Heart right ventricle (tissue), 16 donors: ENCODE measurements around the gene KRT5. TPM values are rescaled to one million over a fixed set of nuclear protein-coding genes. Genes with fewer than 3 reads are reported as not detected.
"Not testable (repeated sequence)": the region's sequence is repeated elsewhere in the genome, so short reads cannot be mapped to it uniquely, and the experiment has no call there.

Experiments used
- ATAC-seq, 8 donors: fragments of 200-7000 bp; cut with Tn5 transposase; one replicate each; pipeline ENCODE4 v1.9.1; 2020; ENCODE audit warnings: mild to moderate bottlenecking in 8 of 8, moderate library complexity in 8 of 8, moderate number of reproducible peaks in 1 of 8
- DNase-seq, 2 donors: peaks; one replicate each; pipeline ENCODE4 v3.0.0-alpha.2; 2020
- H3K27ac ChIP-seq, 10 donors: fragments of 200-600 bp; sonication (generic) in 2 of 10; one replicate each; pipeline versions ENCODE4 v1.5.0 to v1.8.0; 2020 to 2022; ENCODE audit warnings: mild to moderate bottlenecking in 3 of 10
- H3K27me3 ChIP-seq, 7 donors: fragments of 200-600 bp; one replicate each; pipeline ENCODE4 v1.8.0; 2021 to 2022; ENCODE audit warnings: mild to moderate bottlenecking in 2 of 7
- H3K36me3 ChIP-seq, 9 donors: fragments of 200-600 bp; sonication (generic) in 1 of 9; one replicate each; pipeline versions ENCODE4 v1.5.0 to v1.8.0; 2020 to 2022; ENCODE audit warnings: mild to moderate bottlenecking in 2 of 9
- H3K4me1 ChIP-seq, 9 donors: fragments of 200-600 bp; sonication (generic) in 1 of 9; one replicate each; pipeline versions ENCODE4 v1.5.0 to v1.8.0; 2020 to 2022; ENCODE audit warnings: mild to moderate bottlenecking in 4 of 9
- H3K4me3 ChIP-seq, 10 donors: fragments of 200-600 bp; sonication (generic) in 2 of 10; one replicate each; pipeline versions ENCODE4 v1.5.0 to v1.8.0; 2020 to 2022; ENCODE audit warnings: mild to moderate bottlenecking in 7 of 10, moderate library complexity in 2 of 10
- H3K9me3 ChIP-seq, 11 donors: fragments of 200-600 bp in 10 of 11; sonication (generic) in 2 of 11; one replicate each; pipeline versions ENCODE4 v1.5.0 to v1.8.0; 2013 to 2022; ENCODE audit warnings: mild to moderate bottlenecking in 2 of 11, control low read depth in 1 of 11, moderate library complexity in 1 of 11
- CTCF ChIP-seq, 9 donors: fragments of 200-600 bp; sonication (generic) in 2 of 9; IDR thresholded peaks; one replicate each; pipeline versions ENCODE4 v1.5.0 to v1.8.0; 2021 to 2022; ENCODE audit warnings: antibody characterized with exemption in 9 of 9, mild to moderate bottlenecking in 5 of 9, moderate library complexity in 1 of 9
- WGBS, 2 donors: extraction: QIAGEN DNeasy Blood & Tissue Kit; methylation state at CpG; one replicate each; pipeline ENCODE4 v1.1.7; 2013; ENCODE audit warnings: inconsistent platforms in 1 of 2; 5-methylcytosine and 5-hydroxymethylcytosine counted together
- intact Hi-C, 10 donors: fragments of 100-400 bp; cut with DNase I; formaldehyde crosslinking; loops; one replicate each; pipeline versions ENCODE4 v1.11.1 to v1.14.2; 2022
- polyA plus RNA-seq, 2 donors: library from polyadenylated mRNA; stranded (reverse); fragments of 200-250 nt; gene quantifications; one replicate each; pipeline ENCODE4 v1.2.3, GENCODE V29; 2013
- total RNA-seq, 10 donors: library from RNA; stranded (reverse); fragmentation: NEBNext Ultra II Directional in 3 of 10; extraction: Animal tissue kit (Norgen Biotek cat#: 25700) in 3 of 10; gene quantifications; one replicate each; pipeline versions ENCODE4 v1.2.1 to v1.2.4, GENCODE V29; 2021 to 2023
- donor health status: Arrhythmogenic right ventricular cardiomyopathy.
- donor health status: ischemic (EF 13 %, LVEDD 7.1; RV severe dilation, severe dysfunction).
- donor health status: healthy with polysubstance abuse.
- donor health status: DM: no; HTN: yes; CAD: no.
- donor health status: DM: no; HTN: no; CAD: no.
- donor health status: ischemic (EF 25% LVEDD 6.9; RV normal size, moderate dysfunction).
- donor health status: ischemic (EF 25% LVEDD 5.7; RV mildly dilated, moderate dysfunction).
- donor health status: healthy.
- donor health status: DM: yes; HTN: yes; CAD: no.
- donor health status: Ischemic cardiomyopathy.
- donor health status: ischemic (EF 35%, LVEDD 5.7; RV mildly dilated, moderate dysfunction).
- donor health status: nonischemic (EF 11% LVEDD 7.7; RV severe dilation, severe dysfunction).
- donor health status: DM: yes; HTN: yes; CAD: no.
- donor health status: PGD.
- donor health status: ischemic (EF 29% LVEDD 5.4; RV normal size, mild dysfunction).
- donor health status: nonischemic (EF 23%, LVEDD 6.1; RV moderate dilation, normal function).

The KRT5 gene
- total and polyA plus RNA-seq, 12 donors = 0.25 to 1.5 (median 0.67) TPM; not detected in 8

GRCh38 chr12:52493172-52493571 is 27.0 kb downstream of the KRT5 start, which contains the start of gene KRT6A:
Gene KRT6A (minus strand): TSS chr12:52493257. CDS start chr12:52493188, 69 bp downstream.
- no peak for TF ChIP-seq CTCF (IDR thresholded peaks at IDR 0.05)
- DNase-seq = no peak
- Histone ChIP-seq H3K4me1 (peaks cover 0 to 33% (median 6%) of the 10 kb centered on the region in 9 donors), H3K9me3 (no peaks in the 10 kb centered on the region), H3K4me3 (no peak within 1 kb of the TSS), H3K27ac (no peak within 1 kb of the TSS), H3K27me3 (peaks cover 0 to 41% (median 19%) of the 10 kb centered on the region in 7 donors), H3K36me3 (no peaks in the 10 kb centered on the region)
- ATAC-seq = no peak
- intact Hi-C loops = loop anchor here in 1 of 10 donors (10.0 kb wide), 1 partner anchor 108 kb away; the partner anchor contains the start of gene KRT84
- 84 to 92% methylated on average over 2 of the region's 2 CpGs for WGBS, 2 donors

GRCh38 chr12:52492405-52492804 is 27.8 kb downstream of the KRT5 start:
- H3K4me3 ChIP-seq, H3K9me3 ChIP-seq, H3K27ac ChIP-seq, DNase-seq, ATAC-seq, H3K36me3 ChIP-seq: not testable (repeated sequence)
- Histone ChIP-seq H3K27me3 (peaks cover 0 to 34% (median 19%) of the 10 kb centered on the region in 7 donors), H3K4me1 (peaks cover 0 to 33% (median 6%) of the 10 kb centered on the region in 9 donors)
- intact Hi-C loops = loop anchor here in 1 of 10 donors (10.0 kb wide), 1 partner anchor 108 kb away; the partner anchor contains the start of gene KRT84
- WGBS, 2 donors = 91 to 94% methylated on average over 6 of the region's 6 CpGs

GRCh38 chr12:52491495-52491894 is 28.7 kb downstream of the KRT5 start:
- not testable (repeated sequence) for H3K27ac ChIP-seq, ATAC-seq, H3K9me3 ChIP-seq, H3K4me3 ChIP-seq, DNase-seq, H3K36me3 ChIP-seq
- Histone ChIP-seq H3K4me1 (peaks cover 0 to 29% (median 6%) of the 10 kb centered on the region in 9 donors), H3K27me3 (peaks cover 0 to 32% (median 16%) of the 10 kb centered on the region in 7 donors)
- intact Hi-C loops = loop anchor here in 1 of 10 donors (10.0 kb wide), 1 partner anchor 107 kb away; the partner anchor contains the start of gene KRT84
- 85 to 87% methylated on average over 8 of the region's 8 CpGs for WGBS, 2 donors

- ATAC-seq = no peak
Measured at GRCh38 chr12:52488736-52489135, 31.5 kb downstream of the KRT5 start.

GRCh38 chr12:52487744-52488443 is 32.3 kb downstream of the KRT5 start:
- DNase-seq, H3K4me1 ChIP-seq, H3K36me3 ChIP-seq, H3K27ac ChIP-seq, ATAC-seq, intact Hi-C loops, H3K4me3 ChIP-seq: not testable (repeated sequence)
- 85 to 87% methylated on average over 15 of the region's 15 CpGs for WGBS, 2 donors
- peaks cover 0 to 11% (median 0%) of the 10 kb centered on the region in 11 donors for H3K9me3 ChIP-seq
- peaks cover 0 to 40% (median 20%) of the 10 kb centered on the region in 7 donors for H3K27me3 ChIP-seq

More at GRCh38 chr12:52488736-52489135, 31.5 kb downstream of the KRT5 start:
- peaks cover 0 to 1% (median 0%) of the 10 kb centered on the region in 9 donors for H3K4me1 ChIP-seq
- H3K27me3 ChIP-seq = peaks cover 0 to 38% (median 19%) of the 10 kb centered on the region in 7 donors
- TF ChIP-seq CTCF (IDR thresholded peaks at IDR 0.05) = no peak
- DNase-seq = no peak
- intact Hi-C loops = no loop called here
- H3K36me3 ChIP-seq = no peaks in the 10 kb centered on the region
- H3K9me3 ChIP-seq = peaks cover 0 to 11% (median 0%) of the 10 kb centered on the region in 11 donors
- no peak overlapping the region for H3K4me3 ChIP-seq
- no peak overlapping the region for H3K27ac ChIP-seq
